ENCODE data around the gene KCNQ5.
"Not testable (repeated sequence)": the region's sequence is repeated elsewhere in the genome, so short reads cannot be mapped to it uniquely, and the experiment has no call there.

The KCNQ5 gene

GRCh38 chr6:73204252-73204651 is 582.4 kb downstream of the KCNQ5 start:
- no peak for DNase-seq

GRCh38 chr6:73207221-73207837 is 585.5 kb downstream of the KCNQ5 start:
- no peak for DNase-seq

GRCh38 chr6:73209117-73209516 is 587.3 kb downstream of the KCNQ5 start:
- DNase-seq = no peak

GRCh38 chr6:73216859-73217258 is 595.0 kb downstream of the KCNQ5 start:
- DNase-seq = no peak

GRCh38 chr6:73225396-73225795 is 603.5 kb downstream of the KCNQ5 start, which contains the start of gene KHDC1L:
KHDC1L (minus strand) TSS chr6:73225496; CDS start chr6:73225408, 88 bp downstream.
- no peak for DNase-seq

GRCh38 chr6:73227606-73228255 is 605.9 kb downstream of the KCNQ5 start:
- no peak for DNase-seq

GRCh38 chr6:73231986-73232391 is 610.1 kb downstream of the KCNQ5 start:
- DNase-seq = peak; percentile 17

- DNase-seq = no peak
These were observed 611.2 kb downstream of the KCNQ5 start for GRCh38 chr6:73233048-73233447.

GRCh38 chr6:73233971-73234370 is 612.1 kb downstream of the KCNQ5 start:
- DNase-seq = not testable (repeated sequence)

- DNase-seq = peak; percentile 64
These were observed 612.9 kb downstream of the KCNQ5 start for GRCh38 chr6:73234733-73235132.

- peak; percentile 92 for DNase-seq
These were observed 614.4 kb downstream of the KCNQ5 start for GRCh38 chr6:73236144-73236750.

- no peak for DNase-seq
These were observed 618.9 kb downstream of the KCNQ5 start for GRCh38 chr6:73240730-73241129.

- DNase-seq = no peak
These were observed 620.1 kb downstream of the KCNQ5 start for GRCh38 chr6:73242001-73242400.
